ENCODE results near the gene U2SURP.

DNA sequence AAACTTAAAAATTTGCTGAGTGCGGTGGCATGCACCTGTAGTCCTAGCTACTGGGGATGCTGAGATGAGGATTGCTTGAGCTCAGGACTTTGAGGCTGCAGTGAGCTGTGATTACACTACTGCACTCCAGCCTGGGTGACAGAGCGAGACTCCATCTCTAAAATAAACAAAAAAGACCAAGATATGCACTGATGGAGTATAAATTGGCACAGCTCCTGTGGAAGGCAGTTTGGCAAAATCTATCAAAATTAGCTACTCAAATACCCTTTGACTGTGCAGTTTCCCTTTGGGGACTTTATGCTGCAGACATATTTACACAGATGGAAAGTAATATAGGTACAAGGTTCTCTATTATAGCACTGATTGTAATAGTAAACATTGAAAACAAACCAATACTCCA is 18.1 kb upstream of the U2SURP start:
- TF ChIP-seq, protein P1, sequence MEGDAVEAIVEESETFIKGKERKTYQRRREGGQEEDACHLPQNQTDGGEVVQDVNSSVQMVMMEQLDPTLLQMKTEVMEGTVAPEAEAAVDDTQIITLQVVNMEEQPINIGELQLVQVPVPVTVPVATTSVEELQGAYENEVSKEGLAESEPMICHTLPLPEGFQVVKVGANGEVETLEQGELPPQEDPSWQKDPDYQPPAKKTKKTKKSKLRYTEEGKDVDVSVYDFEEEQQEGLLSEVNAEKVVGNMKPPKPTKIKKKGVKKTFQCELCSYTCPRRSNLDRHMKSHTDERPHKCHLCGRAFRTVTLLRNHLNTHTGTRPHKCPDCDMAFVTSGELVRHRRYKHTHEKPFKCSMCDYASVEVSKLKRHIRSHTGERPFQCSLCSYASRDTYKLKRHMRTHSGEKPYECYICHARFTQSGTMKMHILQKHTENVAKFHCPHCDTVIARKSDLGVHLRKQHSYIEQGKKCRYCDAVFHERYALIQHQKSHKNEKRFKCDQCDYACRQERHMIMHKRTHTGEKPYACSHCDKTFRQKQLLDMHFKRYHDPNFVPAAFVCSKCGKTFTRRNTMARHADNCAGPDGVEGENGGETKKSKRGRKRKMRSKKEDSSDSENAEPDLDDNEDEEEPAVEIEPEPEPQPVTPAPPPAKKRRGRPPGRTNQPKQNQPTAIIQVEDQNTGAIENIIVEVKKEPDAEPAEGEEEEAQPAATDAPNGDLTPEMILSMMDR (IDR thresholded peaks at IDR 0.05) = no peak
- TF ChIP-seq POLR2A (IDR thresholded peaks at IDR 0.05) = no peak
